OCI-LY3 (cell line): ENCODE results near the gene ZNF197.

ENCODE experiments used
- EZH2phosphoT487 ChIP-seq: fragments of 200-600 bp; shearing (Covaris generic); IDR thresholded peaks from 2 replicates; pipeline ENCODE4 v1.6.1; 2018; ENCODE audit warnings: antibody characterized with exemption, mixed run types, low read depth
- TF ChIP-seq, protein P1 (sequence below): fragments of 200-600, 300-600 bp; sonication (generic); IDR thresholded peaks from 2 replicates; pipeline ENCODE4 v1.5.1; 2014; ENCODE audit warnings: antibody characterized with exemption, low read length, low read depth

DNA sequence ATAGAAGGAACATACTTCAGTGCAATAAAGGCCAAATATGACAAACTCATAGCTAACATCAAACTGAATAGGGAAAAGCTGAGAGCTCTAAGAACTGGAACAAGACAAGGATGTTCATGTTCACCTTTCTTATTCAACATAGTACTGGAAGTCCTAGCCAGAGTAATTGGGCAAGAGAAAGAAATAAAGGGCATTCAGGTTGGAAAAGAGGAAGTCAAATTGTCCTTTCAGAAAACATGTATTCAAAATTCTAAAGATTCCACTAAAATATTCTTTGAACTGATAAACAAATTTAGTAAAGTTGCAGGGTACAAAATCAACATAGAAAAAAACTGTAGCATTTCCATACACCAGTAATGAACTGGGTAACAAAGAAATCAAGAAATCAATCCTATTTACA lies 12.2 kb upstream of the ZNF197 start:
- TF ChIP-seq, protein P1, sequence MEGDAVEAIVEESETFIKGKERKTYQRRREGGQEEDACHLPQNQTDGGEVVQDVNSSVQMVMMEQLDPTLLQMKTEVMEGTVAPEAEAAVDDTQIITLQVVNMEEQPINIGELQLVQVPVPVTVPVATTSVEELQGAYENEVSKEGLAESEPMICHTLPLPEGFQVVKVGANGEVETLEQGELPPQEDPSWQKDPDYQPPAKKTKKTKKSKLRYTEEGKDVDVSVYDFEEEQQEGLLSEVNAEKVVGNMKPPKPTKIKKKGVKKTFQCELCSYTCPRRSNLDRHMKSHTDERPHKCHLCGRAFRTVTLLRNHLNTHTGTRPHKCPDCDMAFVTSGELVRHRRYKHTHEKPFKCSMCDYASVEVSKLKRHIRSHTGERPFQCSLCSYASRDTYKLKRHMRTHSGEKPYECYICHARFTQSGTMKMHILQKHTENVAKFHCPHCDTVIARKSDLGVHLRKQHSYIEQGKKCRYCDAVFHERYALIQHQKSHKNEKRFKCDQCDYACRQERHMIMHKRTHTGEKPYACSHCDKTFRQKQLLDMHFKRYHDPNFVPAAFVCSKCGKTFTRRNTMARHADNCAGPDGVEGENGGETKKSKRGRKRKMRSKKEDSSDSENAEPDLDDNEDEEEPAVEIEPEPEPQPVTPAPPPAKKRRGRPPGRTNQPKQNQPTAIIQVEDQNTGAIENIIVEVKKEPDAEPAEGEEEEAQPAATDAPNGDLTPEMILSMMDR, result no peak
- TF ChIP-seq EZH2phosphoT487, result no peak
